Transverse colon (tissue), 4 donors: ENCODE data around the gene FRMD3.

Experiments used
- POLR2A ChIP-seq: fragments of 450-650 bp; IDR thresholded peaks from one replicate; pipeline ENCODE4 v1.6.1; 2016; ENCODE audit warnings: antibody characterized with exemption, mild to moderate bottlenecking, moderate library complexity
- POLR2AphosphoS5 ChIP-seq, 3 donors: sonication (generic); formaldehyde crosslinking; IDR thresholded peaks; one replicate each; pipeline ENCODE4 v1.6.1; 2016; ENCODE audit warnings: antibody characterized with exemption in 3 of 3
- TF ChIP-seq, protein P1 (sequence below), 5 experiments: fragments of 200-600 bp in 3 of 5; fragments of 450-650 bp in 2 of 5; sonication (generic) in 3 of 5; IDR thresholded peaks; 1 replicate in 2 of 5; 2 replicates in 3 of 5; pipeline ENCODE4 v1.5.1; 2016 to 2017; ENCODE audit warnings: antibody characterized with exemption in 5 of 5, inconsistent platforms in 3 of 5, mild to moderate bottlenecking in 2 of 5, moderate library complexity in 1 of 5

- TF ChIP-seq, protein P1, sequence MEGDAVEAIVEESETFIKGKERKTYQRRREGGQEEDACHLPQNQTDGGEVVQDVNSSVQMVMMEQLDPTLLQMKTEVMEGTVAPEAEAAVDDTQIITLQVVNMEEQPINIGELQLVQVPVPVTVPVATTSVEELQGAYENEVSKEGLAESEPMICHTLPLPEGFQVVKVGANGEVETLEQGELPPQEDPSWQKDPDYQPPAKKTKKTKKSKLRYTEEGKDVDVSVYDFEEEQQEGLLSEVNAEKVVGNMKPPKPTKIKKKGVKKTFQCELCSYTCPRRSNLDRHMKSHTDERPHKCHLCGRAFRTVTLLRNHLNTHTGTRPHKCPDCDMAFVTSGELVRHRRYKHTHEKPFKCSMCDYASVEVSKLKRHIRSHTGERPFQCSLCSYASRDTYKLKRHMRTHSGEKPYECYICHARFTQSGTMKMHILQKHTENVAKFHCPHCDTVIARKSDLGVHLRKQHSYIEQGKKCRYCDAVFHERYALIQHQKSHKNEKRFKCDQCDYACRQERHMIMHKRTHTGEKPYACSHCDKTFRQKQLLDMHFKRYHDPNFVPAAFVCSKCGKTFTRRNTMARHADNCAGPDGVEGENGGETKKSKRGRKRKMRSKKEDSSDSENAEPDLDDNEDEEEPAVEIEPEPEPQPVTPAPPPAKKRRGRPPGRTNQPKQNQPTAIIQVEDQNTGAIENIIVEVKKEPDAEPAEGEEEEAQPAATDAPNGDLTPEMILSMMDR (IDR thresholded peaks at IDR 0.05) = no peak
- TF ChIP-seq POLR2A (no peak), POLR2AphosphoS5 (IDR thresholded peaks at IDR 0.05) (no peak)
These were observed 36.3 kb upstream of the FRMD3 start for GRCh38 chr9:83574482-83574881.
